ENCODE measurements around the gene TLX1.

The TLX1 gene

DNA sequence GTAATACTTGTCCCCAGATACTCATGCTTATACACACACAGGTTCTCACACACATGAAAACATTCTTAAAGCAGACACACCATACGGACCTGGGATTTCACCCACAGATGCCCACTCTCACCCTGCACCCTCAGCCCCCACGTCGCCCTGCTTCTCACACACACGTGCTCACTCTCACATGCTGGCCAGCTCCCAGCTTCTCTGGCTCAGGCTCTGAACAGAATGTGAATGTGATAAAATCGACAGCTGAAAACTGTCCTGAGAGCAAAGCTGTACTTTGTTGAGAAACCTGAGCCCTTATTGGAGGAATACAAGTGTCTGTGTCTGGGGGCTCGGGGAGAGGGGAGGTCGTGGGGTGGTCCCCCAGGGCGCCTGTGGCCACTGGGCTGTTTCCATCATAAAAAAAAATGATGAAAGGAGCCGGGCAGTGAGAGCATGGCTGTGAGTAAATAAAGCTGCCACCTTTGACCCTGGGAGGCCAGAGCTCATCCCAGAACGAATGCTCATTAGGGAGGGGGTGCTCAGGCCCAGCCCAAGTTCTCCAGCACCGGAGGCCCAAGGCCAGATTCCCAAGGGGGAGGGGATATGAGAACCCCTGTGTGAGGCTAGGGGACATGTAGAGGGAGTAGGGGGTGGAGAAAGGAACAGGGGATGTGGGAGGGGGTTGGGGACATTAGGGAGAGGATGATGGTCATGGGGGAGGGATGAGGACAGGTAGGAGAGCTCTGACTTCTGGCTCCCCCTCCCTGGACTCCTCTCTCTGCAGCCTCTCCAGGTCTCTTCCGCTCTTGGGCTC lies 18.1 kb upstream of the TLX1 start:
- DNase-seq (ENCODE audit: low read depth) = no peak
- TF ChIP-seq POLR2A (IDR thresholded peaks at IDR 0.05; ENCODE audit: extremely low read depth, insufficient read length) (no peak), MYC (IDR thresholded peaks at IDR 0.05; ENCODE audit: low read depth, low read length) (no peak)
- TF ChIP-seq, protein P1, sequence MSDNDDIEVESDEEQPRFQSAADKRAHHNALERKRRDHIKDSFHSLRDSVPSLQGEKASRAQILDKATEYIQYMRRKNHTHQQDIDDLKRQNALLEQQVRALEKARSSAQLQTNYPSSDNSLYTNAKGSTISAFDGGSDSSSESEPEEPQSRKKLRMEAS (IDR thresholded peaks at IDR 0.05; ENCODE audit: low read depth, low read length) = no peak
- TF ChIP-seq, protein P2, sequence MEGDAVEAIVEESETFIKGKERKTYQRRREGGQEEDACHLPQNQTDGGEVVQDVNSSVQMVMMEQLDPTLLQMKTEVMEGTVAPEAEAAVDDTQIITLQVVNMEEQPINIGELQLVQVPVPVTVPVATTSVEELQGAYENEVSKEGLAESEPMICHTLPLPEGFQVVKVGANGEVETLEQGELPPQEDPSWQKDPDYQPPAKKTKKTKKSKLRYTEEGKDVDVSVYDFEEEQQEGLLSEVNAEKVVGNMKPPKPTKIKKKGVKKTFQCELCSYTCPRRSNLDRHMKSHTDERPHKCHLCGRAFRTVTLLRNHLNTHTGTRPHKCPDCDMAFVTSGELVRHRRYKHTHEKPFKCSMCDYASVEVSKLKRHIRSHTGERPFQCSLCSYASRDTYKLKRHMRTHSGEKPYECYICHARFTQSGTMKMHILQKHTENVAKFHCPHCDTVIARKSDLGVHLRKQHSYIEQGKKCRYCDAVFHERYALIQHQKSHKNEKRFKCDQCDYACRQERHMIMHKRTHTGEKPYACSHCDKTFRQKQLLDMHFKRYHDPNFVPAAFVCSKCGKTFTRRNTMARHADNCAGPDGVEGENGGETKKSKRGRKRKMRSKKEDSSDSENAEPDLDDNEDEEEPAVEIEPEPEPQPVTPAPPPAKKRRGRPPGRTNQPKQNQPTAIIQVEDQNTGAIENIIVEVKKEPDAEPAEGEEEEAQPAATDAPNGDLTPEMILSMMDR (IDR thresholded peaks at IDR 0.05; ENCODE audit: low read depth, low read length) = no peak
- H3K4me3 ChIP-seq (ENCODE audit: low read depth, low read length) = no peak overlapping the region

DNA sequence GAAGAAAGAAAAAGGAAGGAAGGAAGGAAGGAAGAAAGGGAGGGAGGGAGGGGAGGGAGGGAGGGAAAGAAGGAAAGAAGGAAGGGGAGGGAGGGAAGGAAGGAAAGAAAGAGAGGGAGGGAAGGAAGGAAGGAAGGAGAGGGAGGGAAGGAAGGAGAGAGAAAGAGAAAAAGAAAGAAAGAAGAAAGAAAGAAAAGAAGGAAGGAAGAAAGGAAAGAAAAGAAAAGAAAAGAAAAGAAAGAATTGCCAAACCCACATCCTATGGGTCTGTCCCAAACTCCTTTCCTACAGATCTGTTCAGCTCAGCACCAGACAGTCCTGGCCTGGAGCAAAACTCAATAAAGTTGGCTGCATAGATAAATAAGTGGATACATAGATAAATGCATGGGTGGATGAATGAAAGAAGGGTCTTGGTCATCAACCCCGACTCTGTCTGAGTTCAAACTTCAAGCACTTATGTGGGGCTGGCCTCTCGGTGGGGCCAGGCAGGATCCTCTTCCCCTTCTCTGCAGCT lies 17.2 kb upstream of the TLX1 start:
- no peak overlapping the region for H3K4me3 ChIP-seq (ENCODE audit: low read depth, low read length)
- no peak for DNase-seq (ENCODE audit: low read depth)
- TF ChIP-seq, protein P1 (IDR thresholded peaks at IDR 0.05; ENCODE audit: low read depth, low read length) = no peak
- no peak for TF ChIP-seq MYC (IDR thresholded peaks at IDR 0.05; ENCODE audit: low read depth, low read length)
- TF ChIP-seq POLR2A (IDR thresholded peaks at IDR 0.05; ENCODE audit: extremely low read depth, insufficient read length) = no peak

DNA sequence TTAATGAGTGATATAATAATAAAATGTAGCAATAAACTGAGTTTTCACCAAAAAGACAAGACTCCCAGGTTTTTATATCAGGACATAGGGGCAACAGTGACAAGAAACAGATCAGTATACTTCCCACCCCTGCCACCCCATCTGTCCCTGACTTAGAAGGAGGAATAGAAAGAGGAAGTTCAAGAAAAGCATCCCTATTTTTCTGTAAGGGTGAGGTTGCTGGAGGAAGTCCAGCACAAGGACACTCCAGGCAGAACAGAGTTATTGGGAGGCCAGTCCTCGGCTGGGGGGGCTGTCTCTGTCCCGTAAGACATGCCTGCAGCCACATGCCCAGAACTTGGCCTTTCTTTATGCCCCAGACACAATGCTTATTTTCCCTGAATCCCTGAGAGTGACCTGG lies 16.5 kb upstream of the TLX1 start:
- peak; percentile 33 for DNase-seq (ENCODE audit: low read depth)
- TF ChIP-seq, protein P2 (IDR thresholded peaks at IDR 0.05; ENCODE audit: low read depth, low read length) = no peak
- TF ChIP-seq, protein P1 (IDR thresholded peaks at IDR 0.05; ENCODE audit: low read depth, low read length) = no peak
- TF ChIP-seq POLR2A (IDR thresholded peaks at IDR 0.05; ENCODE audit: extremely low read depth, insufficient read length) = no peak
- no peak for TF ChIP-seq MYC (IDR thresholded peaks at IDR 0.05; ENCODE audit: low read depth, low read length)
- H3K4me3 ChIP-seq (ENCODE audit: low read depth, low read length) = no peak overlapping the region

DNA sequence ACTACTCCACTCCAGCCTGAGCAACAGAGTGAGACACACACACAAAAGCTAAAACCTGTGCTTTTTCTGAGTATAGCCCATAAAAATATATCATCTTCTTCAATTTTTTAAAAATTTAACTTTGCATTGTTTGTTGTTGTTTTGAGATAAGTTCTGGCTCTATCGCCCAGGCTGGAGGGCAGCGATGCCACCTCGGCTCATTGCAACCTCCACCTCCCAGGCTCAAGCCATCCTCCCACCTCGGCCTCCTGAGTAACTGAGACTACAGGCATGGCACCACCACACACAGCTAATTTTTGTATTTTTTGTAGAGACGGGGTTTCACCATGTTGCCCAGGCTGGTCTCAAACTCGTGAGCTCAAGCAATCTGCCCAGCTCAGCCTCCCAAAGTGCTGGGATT lies 14.3 kb upstream of the TLX1 start:
- H3K4me3 ChIP-seq (ENCODE audit: low read depth, low read length) = no peak overlapping the region
- TF ChIP-seq MYC (IDR thresholded peaks at IDR 0.05; ENCODE audit: low read depth, low read length) (no peak), POLR2A (IDR thresholded peaks at IDR 0.05; ENCODE audit: extremely low read depth, insufficient read length) (no peak)
- TF ChIP-seq, protein P2 (IDR thresholded peaks at IDR 0.05; ENCODE audit: low read depth, low read length) = no peak
- TF ChIP-seq, protein P1 (IDR thresholded peaks at IDR 0.05; ENCODE audit: low read depth, low read length) = no peak
- no peak for DNase-seq (ENCODE audit: low read depth)

DNA sequence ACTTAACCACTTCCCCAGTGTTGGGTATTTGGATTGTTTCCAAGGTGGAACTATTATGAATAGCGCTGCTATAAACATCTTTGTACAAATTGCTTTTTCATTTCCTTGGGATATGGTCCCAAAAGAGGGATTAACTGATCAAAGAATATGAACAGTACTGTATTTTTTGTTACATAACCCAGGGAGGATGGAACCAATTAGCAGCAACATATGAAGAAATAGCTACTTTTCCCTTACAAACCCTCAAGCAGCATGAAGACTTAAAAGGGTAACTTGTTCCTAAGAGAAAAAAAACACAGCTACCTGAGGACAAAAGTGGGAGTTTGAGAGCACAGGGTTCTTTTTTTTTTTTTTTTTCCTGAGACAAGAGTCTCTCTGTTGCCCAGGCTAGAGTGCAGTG lies 13.1 kb upstream of the TLX1 start:
- no peak for DNase-seq (ENCODE audit: low read depth)
- no peak for TF ChIP-seq MYC (IDR thresholded peaks at IDR 0.05; ENCODE audit: low read depth, low read length)
- TF ChIP-seq, protein P1 (IDR thresholded peaks at IDR 0.05; ENCODE audit: low read depth, low read length) = no peak

DNA sequence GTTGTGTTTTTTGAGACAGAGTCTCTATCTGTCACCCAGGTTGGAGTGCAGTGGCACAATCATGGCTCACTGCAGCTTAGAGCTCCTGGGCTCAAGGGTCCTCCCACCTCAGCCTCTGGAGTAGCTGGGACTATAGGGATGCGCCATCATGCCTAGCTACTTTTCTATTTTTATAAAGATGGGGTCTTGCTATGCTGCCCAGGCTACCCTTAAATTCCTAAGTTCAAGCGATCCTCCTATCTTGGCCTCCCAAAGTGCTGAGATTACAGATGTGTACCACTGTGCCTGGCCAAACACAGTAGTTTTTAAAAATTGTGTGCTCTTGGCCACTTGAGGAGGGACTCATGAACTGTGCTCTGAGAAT lies 10.6 kb upstream of the TLX1 start:
- DNase-seq (ENCODE audit: low read depth) = no peak
- no peak for TF ChIP-seq POLR2A (IDR thresholded peaks at IDR 0.05; ENCODE audit: extremely low read depth, insufficient read length)
- TF ChIP-seq MYC (IDR thresholded peaks at IDR 0.05; ENCODE audit: low read depth, low read length) = no peak
- TF ChIP-seq, protein P1 (IDR thresholded peaks at IDR 0.05; ENCODE audit: low read depth, low read length) = no peak
- TF ChIP-seq, protein P2 (IDR thresholded peaks at IDR 0.05; ENCODE audit: low read depth, low read length) = no peak
- H3K4me3 ChIP-seq (ENCODE audit: low read depth, low read length) = peak overlapping the region; percentile 54

More for the DNA sequence above, 13.1 kb upstream of the TLX1 start:
- H3K4me3 ChIP-seq (ENCODE audit: low read depth, low read length) = no peak overlapping the region

All from NB4 (cell line).